ENCODE results near the gene LGALS3.

Gene LGALS3

GRCh38 chr14:55131370-55132137 lies 2.5 kb downstream of the LGALS3 start:
- Histone ChIP-seq H3K4me1 (ENCODE audit: control insufficient read depth, insufficient read depth, low read length) (peaks cover 17% of the 10 kb centered on the region), H3K9ac (ENCODE audit: low read length in 2 of 2) (no peak overlapping the region)

GRCh38 chr14:55133416-55133815 lies 4.4 kb downstream of the LGALS3 start:
- peaks cover 23% of the 10 kb centered on the region for H3K4me1 ChIP-seq (ENCODE audit: control insufficient read depth, insufficient read depth, low read length)
- no peak overlapping the region for H3K9ac ChIP-seq (ENCODE audit: low read length in 2 of 2)
- no peak overlapping the region for H3K27ac ChIP-seq (ENCODE audit: low read length)
- peaks cover 0 to 4% of the 10 kb centered on the region in 2 donors for H3K27me3 ChIP-seq (ENCODE audit: control insufficient read depth in 1 of 2, insufficient read depth in 2 of 2, low read length in 2 of 2)
- H3K36me3 ChIP-seq (ENCODE audit: control insufficient read depth in 2 of 2, insufficient read depth in 2 of 2, low read length in 2 of 2), result no peaks in the 10 kb centered on the region
- H3K9me3 ChIP-seq (ENCODE audit: control insufficient read depth in 2 of 2, low read length in 2 of 2), result no peaks in the 10 kb centered on the region
- H3K4me3 ChIP-seq (ENCODE audit: low read length in 2 of 2), result no peak overlapping the region

More at GRCh38 chr14:55131370-55132137, 2.5 kb downstream of the LGALS3 start:
- H3K4me3 ChIP-seq (ENCODE audit: low read length in 2 of 2), result peak overlapping the region; percentile 3 to 44
- no peak overlapping the region for H3K27ac ChIP-seq (ENCODE audit: low read length)
- no peaks in the 10 kb centered on the region for H3K9me3 ChIP-seq (ENCODE audit: control insufficient read depth in 2 of 2, low read length in 2 of 2)
- H3K36me3 ChIP-seq (ENCODE audit: control insufficient read depth in 2 of 2, insufficient read depth in 2 of 2, low read length in 2 of 2), result no peaks in the 10 kb centered on the region
- H3K27me3 ChIP-seq (ENCODE audit: control insufficient read depth in 1 of 2, insufficient read depth in 2 of 2, low read length in 2 of 2), result peaks cover 0 to 4% of the 10 kb centered on the region in 2 donors

GRCh38 chr14:55136241-55136640 lies 7.2 kb downstream of the LGALS3 start:
- peaks cover 11% of the 10 kb centered on the region for H3K4me1 ChIP-seq (ENCODE audit: control insufficient read depth, insufficient read depth, low read length)
- no peak overlapping the region for H3K27ac ChIP-seq (ENCODE audit: low read length)
- no peaks in the 10 kb centered on the region for H3K9me3 ChIP-seq (ENCODE audit: control insufficient read depth in 2 of 2, low read length in 2 of 2)
- peaks cover 12% of the 10 kb centered on the region in 2 donors for H3K36me3 ChIP-seq (ENCODE audit: control insufficient read depth in 2 of 2, insufficient read depth in 2 of 2, low read length in 2 of 2)
- H3K27me3 ChIP-seq (ENCODE audit: control insufficient read depth in 1 of 2, insufficient read depth in 2 of 2, low read length in 2 of 2), result no peaks in the 10 kb centered on the region
- H3K4me3 ChIP-seq (ENCODE audit: low read length in 2 of 2), result no peak overlapping the region
- no peak overlapping the region for H3K9ac ChIP-seq (ENCODE audit: low read length in 2 of 2)

- no peaks in the 10 kb centered on the region for H3K27me3 ChIP-seq (ENCODE audit: control insufficient read depth in 1 of 2, insufficient read depth in 2 of 2, low read length in 2 of 2)
- H3K4me3 ChIP-seq (ENCODE audit: low read length in 2 of 2), result peak overlapping the region; percentile 14 to 47
- H3K36me3 ChIP-seq (ENCODE audit: control insufficient read depth in 2 of 2, insufficient read depth in 2 of 2, low read length in 2 of 2), result peaks cover 12 to 19% of the 10 kb centered on the region in 2 donors
- no peaks in the 10 kb centered on the region for H3K9me3 ChIP-seq (ENCODE audit: control insufficient read depth in 2 of 2, low read length in 2 of 2)
- H3K9ac ChIP-seq (ENCODE audit: low read length in 2 of 2), result peak overlapping the region; percentile 1 to 51
- H3K27ac ChIP-seq (ENCODE audit: low read length), result peak overlapping the region; percentile 62
- H3K4me1 ChIP-seq (ENCODE audit: control insufficient read depth, insufficient read depth, low read length), result peaks cover 8% of the 10 kb centered on the region
Measured at GRCh38 chr14:55136885-55137786, 8.1 kb downstream of the LGALS3 start.

GRCh38 chr14:55138091-55138490 lies 9.0 kb downstream of the LGALS3 start:
- Histone ChIP-seq H3K27me3 (ENCODE audit: control insufficient read depth in 1 of 2, insufficient read depth in 2 of 2, low read length in 2 of 2) (no peaks in the 10 kb centered on the region), H3K4me3 (ENCODE audit: low read length in 2 of 2) (peak overlapping the region in 1 of 2 donors; percentile 35), H3K36me3 (ENCODE audit: control insufficient read depth in 2 of 2, insufficient read depth in 2 of 2, low read length in 2 of 2) (peaks cover 12 to 19% of the 10 kb centered on the region in 2 donors), H3K9ac (ENCODE audit: low read length in 2 of 2) (no peak overlapping the region), H3K4me1 (ENCODE audit: control insufficient read depth, insufficient read depth, low read length) (peaks cover 8% of the 10 kb centered on the region), H3K9me3 (ENCODE audit: control insufficient read depth in 2 of 2, low read length in 2 of 2) (no peaks in the 10 kb centered on the region), H3K27ac (ENCODE audit: low read length) (peak overlapping the region; percentile 31)

- H3K27me3 ChIP-seq (ENCODE audit: control insufficient read depth in 1 of 2, insufficient read depth in 2 of 2, low read length in 2 of 2), result no peaks in the 10 kb centered on the region
- peaks cover 14 to 19% of the 10 kb centered on the region in 2 donors for H3K36me3 ChIP-seq (ENCODE audit: control insufficient read depth in 2 of 2, insufficient read depth in 2 of 2, low read length in 2 of 2)
- peaks cover 8% of the 10 kb centered on the region for H3K4me1 ChIP-seq (ENCODE audit: control insufficient read depth, insufficient read depth, low read length)
- H3K9ac ChIP-seq (ENCODE audit: low read length in 2 of 2), result no peak overlapping the region
- no peak overlapping the region for H3K4me3 ChIP-seq (ENCODE audit: low read length in 2 of 2)
- H3K27ac ChIP-seq (ENCODE audit: low read length), result no peak overlapping the region
- no peaks in the 10 kb centered on the region for H3K9me3 ChIP-seq (ENCODE audit: control insufficient read depth in 2 of 2, low read length in 2 of 2)
Measured at GRCh38 chr14:55139141-55139540, 10.1 kb downstream of the LGALS3 start.

GRCh38 chr14:55139696-55140509 lies 10.9 kb downstream of the LGALS3 start:
- Histone ChIP-seq H3K27ac (ENCODE audit: low read length) (no peak overlapping the region), H3K4me1 (ENCODE audit: control insufficient read depth, insufficient read depth, low read length) (peaks cover 8% of the 10 kb centered on the region), H3K27me3 (ENCODE audit: control insufficient read depth in 1 of 2, insufficient read depth in 2 of 2, low read length in 2 of 2) (no peaks in the 10 kb centered on the region), H3K9me3 (ENCODE audit: control insufficient read depth in 2 of 2, low read length in 2 of 2) (no peaks in the 10 kb centered on the region), H3K9ac (ENCODE audit: low read length in 2 of 2) (no peak overlapping the region), H3K36me3 (ENCODE audit: control insufficient read depth in 2 of 2, insufficient read depth in 2 of 2, low read length in 2 of 2) (peaks cover 14 to 19% of the 10 kb centered on the region in 2 donors), H3K4me3 (ENCODE audit: low read length in 2 of 2) (no peak overlapping the region)

GRCh38 chr14:55141825-55142224 lies 12.8 kb downstream of the LGALS3 start:
- peaks cover 4% of the 10 kb centered on the region for H3K4me1 ChIP-seq (ENCODE audit: control insufficient read depth, insufficient read depth, low read length)
- H3K9me3 ChIP-seq (ENCODE audit: control insufficient read depth in 2 of 2, low read length in 2 of 2), result no peaks in the 10 kb centered on the region
- no peaks in the 10 kb centered on the region for H3K27me3 ChIP-seq (ENCODE audit: control insufficient read depth in 1 of 2, insufficient read depth in 2 of 2, low read length in 2 of 2)
- H3K9ac ChIP-seq (ENCODE audit: low read length in 2 of 2), result no peak overlapping the region
- no peak overlapping the region for H3K27ac ChIP-seq (ENCODE audit: low read length)
- peaks cover 14 to 19% of the 10 kb centered on the region in 2 donors for H3K36me3 ChIP-seq (ENCODE audit: control insufficient read depth in 2 of 2, insufficient read depth in 2 of 2, low read length in 2 of 2)
- H3K4me3 ChIP-seq (ENCODE audit: low read length in 2 of 2), result no peak overlapping the region

GRCh38 chr14:55142466-55142865 lies 13.4 kb downstream of the LGALS3 start:
- Histone ChIP-seq H3K4me3 (ENCODE audit: low read length in 2 of 2) (no peak overlapping the region), H3K9me3 (ENCODE audit: control insufficient read depth in 2 of 2, low read length in 2 of 2) (no peaks in the 10 kb centered on the region), H3K27ac (ENCODE audit: low read length) (no peak overlapping the region), H3K27me3 (ENCODE audit: control insufficient read depth in 1 of 2, insufficient read depth in 2 of 2, low read length in 2 of 2) (no peaks in the 10 kb centered on the region), H3K4me1 (ENCODE audit: control insufficient read depth, insufficient read depth, low read length) (peaks cover 2% of the 10 kb centered on the region), H3K36me3 (ENCODE audit: control insufficient read depth in 2 of 2, insufficient read depth in 2 of 2, low read length in 2 of 2) (peaks cover 14 to 19% of the 10 kb centered on the region in 2 donors), H3K9ac (ENCODE audit: low read length in 2 of 2) (no peak overlapping the region)

GRCh38 chr14:55146425-55146824 lies 17.4 kb downstream of the LGALS3 start:
- Histone ChIP-seq H3K4me1 (ENCODE audit: control insufficient read depth, insufficient read depth, low read length) (no peaks in the 10 kb centered on the region), H3K4me3 (ENCODE audit: low read length in 2 of 2) (no peak overlapping the region), H3K9ac (ENCODE audit: low read length in 2 of 2) (no peak overlapping the region), H3K27ac (ENCODE audit: low read length) (no peak overlapping the region), H3K9me3 (ENCODE audit: control insufficient read depth in 2 of 2, low read length in 2 of 2) (no peaks in the 10 kb centered on the region), H3K27me3 (ENCODE audit: control insufficient read depth in 1 of 2, insufficient read depth in 2 of 2, low read length in 2 of 2) (no peaks in the 10 kb centered on the region), H3K36me3 (ENCODE audit: control insufficient read depth in 2 of 2, insufficient read depth in 2 of 2, low read length in 2 of 2) (peaks cover 2 to 7% of the 10 kb centered on the region in 2 donors)
